Activated T-cell treated with anti-CD3 and anti-CD28 coated beads, Interleukin-2, amount 50 U/mL, for 48 hours (primary cell): ENCODE data around the gene LRP1.
A peak's percentile ranks its signal among the peaks of the same experiment; 100 is the strongest.
"Not testable (repeated sequence)": the region's sequence is repeated elsewhere in the genome, so short reads cannot be mapped to it uniquely, and the experiment has no call there.

ENCODE experiments used
- DNase-seq, 2 experiments: peaks; one replicate each; pipeline ENCODE4 v3.0.0-alpha.2; 2020

LRP1 gene

DNA sequence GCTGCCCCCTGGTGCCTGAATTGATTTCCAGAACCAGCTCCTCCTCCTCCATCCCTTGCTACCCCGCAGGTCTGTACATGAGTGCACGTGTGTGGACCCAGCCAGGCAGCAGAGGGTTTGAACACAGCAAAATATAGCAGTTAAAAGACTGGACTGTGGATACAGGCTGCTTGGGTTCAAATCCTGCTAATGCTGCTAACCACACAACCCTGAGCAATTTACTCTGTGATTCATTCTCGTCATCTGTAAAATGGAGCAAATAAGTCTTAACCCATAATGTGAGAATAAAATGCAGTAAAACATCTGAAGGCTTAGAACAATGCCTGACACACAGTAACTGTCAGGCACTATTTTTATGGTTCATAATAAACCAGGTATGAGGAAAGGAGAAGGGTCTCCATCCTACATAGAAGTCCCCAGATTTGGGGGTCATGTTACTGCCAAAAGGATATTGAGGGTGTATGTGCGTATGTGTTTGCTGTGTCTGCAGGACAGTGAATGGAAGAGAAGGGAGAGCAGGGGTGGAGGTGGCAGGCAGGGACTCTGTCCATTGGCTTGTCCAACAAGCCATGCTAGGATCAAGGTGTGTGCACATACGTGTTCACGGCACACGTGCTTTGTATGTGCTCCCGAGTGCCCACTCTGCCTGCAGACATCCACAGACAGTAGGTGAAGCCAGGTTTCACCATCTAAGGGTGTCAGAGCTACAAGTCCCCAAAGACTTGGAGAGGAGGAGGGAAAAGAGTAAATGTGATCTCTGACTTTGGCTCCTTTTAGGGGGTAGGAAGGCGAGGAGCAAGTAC lies 15.6 kb upstream of the LRP1 start:
- DNase-seq, result no peak

DNA sequence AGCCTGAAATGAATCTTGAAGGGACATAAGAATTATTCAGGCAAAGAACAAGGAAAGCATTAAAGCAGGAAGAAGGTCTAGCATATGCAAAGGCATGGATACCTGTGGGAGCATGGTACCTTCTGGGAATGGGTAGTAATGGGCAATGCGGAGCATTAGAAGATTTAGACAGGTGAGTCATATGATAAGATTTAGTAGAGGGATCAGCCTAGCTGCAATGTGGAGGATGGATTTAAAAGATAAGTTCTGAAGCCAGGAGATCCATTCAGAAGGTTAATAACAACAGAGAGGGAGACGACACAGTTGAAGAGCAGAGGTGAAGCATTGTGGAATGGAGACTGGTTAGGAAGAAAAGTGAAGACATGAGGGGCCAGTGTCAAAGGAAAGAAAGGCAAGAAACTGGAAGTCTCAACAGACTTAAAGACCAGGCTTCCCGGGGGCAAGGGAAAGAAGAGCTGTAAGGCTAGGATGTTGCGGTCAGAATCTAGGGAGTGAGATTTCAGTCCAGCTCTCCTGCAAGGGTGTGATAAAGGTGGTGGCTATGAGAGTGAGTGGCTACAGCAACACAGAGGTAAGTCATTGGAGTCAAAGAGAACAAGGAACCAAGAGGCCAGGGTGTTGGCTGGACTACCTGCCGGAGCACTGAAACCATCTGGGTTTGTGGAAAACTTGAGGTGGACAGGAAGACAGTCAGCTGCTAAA lies 11.6 kb upstream of the LRP1 start:
- DNase-seq, result no peak

DNA sequence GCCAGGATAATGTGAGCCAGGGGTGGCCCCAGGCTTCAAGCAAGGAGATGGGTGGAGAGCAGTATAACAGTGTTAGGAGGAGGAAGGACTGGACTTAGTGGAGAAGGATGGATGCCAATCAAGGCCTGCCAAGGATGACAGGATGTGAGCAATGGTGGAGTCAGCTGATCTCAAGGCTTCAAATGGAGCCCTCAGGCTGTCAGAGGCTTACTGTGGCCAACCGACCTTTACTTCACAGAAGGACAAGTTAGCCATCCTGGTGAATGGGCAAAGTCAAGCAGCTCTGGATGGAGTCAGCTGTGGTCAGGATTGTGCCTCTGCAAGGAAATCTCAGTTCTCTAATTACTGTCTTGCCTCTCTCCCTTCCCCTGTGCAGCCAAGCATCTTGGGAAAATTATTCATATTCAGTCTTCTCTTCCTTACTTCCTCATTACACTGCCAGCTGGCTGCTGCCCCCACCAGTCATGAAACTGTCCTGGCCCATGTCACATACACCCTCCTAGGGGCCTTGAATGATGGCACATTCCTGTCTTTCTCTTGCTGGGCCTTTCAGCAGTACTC lies 9.5 kb upstream of the LRP1 start:
- no peak for DNase-seq

DNA sequence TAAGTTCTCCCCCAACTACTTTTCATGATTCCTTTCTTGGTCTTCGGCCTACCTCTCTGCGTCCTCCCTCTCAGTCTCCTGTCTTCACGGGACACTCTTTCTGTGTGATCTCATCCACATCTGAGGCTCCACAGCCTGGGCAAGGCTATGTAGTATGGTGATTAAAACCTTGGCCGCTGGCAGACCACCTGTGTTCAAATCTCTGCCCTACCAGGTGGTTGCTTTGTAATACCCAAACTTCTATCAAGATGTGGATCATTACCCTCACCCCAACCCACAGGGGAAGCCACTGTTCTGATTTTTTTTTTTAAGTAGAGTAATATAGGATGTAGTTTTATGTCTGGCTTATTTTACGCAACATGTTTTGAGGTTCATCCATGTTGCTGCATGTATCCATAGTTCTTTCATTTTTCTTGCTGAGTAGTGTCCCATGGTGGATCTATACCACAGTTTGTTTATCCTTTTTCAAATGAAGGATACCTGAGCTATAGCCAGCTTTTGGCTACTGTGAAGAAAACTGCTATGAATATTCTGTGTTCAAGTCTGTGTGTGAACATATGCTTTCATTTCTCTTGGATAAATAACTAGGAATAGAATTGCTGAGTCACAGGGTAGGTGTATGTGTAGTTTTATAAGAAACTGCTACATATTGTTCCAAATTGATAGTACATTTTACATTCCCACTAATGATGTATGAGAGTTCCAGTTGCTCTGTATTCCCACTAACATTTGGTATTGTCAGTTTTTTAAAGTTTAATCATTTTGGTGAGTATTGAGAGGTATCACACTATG lies 8.8 kb upstream of the LRP1 start:
- no peak for DNase-seq

DNA sequence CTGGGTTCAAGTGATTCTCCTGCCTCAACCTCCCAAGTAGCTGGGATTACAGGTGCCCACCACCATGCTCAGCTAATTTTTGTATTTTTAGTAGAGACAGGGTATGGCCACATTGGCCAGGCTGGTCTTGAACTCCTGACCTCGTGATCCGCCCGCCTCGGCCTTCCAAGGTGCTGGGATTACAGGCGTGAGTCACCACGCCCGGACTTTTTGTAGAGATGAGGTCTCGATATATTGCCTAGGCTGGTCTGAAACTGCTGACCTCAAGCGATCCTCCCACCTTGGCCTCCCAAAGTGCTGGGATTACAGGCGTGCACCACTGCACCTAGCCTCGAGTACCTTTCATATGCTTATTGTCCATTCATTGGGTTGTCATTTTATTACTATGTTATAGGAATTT lies 7.6 kb upstream of the LRP1 start:
- not testable (repeated sequence) for DNase-seq

DNA sequence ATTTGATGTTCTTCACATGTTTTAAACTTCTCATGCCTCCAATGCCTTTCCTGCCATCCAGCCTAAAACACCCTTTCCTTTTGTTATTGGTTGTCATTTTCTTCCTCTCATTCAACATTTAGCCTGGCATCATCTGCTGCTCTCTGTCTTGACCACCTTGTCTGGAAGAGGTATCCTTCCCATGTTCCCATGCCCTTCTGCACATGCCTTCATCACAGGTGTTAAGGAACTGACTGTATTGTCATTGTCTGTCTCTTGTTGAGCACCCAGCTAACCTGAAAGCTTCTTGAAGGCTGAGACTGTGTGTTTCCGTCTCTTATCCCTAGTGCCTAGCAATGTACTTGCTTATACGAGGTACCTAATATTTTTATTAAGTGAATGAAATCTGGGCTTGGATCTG lies 4.5 kb upstream of the LRP1 start:
- no peak for DNase-seq

DNA sequence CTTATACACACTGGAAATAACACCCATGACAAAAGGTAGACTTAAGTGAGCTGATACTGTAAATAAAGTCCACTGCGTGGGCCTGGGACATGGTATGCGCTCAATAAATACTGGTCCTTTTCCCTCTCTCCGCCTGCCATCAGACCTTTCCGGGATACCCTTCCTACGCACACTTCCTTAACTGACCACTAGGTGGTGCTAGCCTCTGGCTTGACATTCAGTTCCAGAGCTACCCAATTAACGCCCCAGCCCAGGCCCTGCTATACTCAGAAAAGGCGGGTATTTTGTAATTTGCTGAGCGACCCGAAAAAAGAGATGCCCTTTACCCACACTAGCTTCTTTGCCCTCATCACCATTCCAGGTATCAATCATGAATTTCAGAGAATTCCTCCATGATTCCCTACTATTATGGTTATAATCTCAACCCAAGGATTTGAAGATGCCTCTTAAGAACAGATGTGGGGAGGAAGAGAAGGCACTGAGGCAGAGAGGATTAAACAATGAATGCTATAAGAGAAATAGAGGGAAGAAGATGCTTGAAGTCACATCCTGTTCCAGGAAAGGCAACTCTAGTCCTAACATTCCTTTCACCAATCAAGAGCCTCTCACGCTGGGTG lies 3.9 kb upstream of the LRP1 start:
- peak; percentile 80 to 82 for DNase-seq

DNA sequence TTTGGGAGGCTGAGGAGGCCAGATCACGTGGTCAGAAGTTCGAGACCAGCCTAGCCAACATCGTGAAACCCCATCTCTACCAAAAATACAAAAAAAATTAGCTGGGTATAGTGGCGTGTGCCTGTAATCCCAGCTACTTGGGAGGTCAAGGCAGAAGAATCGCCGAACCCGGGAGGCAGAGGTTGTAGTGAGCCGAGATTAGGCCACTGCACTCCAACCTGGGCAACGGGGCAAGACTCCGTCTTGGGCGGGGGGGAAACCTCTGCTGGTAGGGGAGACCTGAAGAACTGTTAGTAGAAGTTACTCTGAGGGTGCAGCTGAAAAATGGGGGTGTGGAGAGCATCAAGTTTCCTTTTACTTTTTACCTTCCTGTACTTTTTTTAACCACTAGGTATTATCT lies 2.2 kb upstream of the LRP1 start:
- no peak for DNase-seq

DNA sequence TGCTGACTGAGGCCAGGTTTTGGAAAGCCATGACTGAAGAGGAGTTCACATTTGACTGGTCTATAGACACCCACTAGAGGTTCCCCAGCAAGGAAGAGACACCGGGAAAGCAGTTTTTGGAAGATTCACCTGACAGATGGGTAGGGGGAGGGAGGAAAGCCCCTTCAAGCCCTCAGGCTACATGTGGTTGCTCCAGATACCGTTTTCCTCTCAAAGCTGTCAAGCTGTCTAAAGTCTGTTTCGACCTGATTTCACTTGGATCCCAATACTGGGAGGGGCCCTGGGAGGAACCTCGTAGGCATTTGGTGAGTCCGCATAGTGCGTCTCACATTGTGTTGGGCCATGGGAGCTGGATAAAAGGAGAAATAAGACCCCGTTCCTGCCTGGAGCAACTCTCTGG lies 1.7 kb upstream of the LRP1 start:
- no peak for DNase-seq

DNA sequence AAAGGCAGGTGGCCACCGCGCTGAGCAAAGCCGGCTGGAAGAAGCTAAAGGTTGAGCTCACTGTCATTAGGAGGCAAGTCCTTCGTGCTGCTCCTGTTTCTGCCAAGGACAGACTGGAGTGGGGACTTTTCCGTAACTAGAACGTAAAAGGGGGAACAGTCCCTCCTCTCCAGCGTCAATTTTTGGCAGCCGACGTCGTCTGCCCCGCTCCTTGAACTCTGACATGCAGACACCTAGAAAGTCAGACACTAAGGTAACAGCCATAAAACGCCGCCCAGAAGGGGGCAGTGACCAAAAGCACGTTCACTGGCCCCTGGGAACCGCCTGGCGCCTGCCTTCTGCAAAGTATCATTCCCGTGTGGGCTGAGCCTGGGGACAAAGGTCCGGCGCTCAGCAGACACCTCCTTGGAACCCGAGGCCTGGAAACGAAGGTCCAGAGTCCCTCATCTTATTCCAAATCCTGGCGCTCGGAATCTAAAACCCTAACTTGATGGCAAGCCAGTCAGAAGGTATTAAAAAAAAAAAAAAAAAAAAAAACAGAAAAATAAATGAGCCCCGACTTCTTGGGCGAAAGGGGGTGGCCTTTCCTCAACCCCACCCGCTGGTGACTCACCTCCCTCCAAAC lies 1.1 kb upstream of the LRP1 start:
- peak; percentile 61 to 65 for DNase-seq

DNA sequence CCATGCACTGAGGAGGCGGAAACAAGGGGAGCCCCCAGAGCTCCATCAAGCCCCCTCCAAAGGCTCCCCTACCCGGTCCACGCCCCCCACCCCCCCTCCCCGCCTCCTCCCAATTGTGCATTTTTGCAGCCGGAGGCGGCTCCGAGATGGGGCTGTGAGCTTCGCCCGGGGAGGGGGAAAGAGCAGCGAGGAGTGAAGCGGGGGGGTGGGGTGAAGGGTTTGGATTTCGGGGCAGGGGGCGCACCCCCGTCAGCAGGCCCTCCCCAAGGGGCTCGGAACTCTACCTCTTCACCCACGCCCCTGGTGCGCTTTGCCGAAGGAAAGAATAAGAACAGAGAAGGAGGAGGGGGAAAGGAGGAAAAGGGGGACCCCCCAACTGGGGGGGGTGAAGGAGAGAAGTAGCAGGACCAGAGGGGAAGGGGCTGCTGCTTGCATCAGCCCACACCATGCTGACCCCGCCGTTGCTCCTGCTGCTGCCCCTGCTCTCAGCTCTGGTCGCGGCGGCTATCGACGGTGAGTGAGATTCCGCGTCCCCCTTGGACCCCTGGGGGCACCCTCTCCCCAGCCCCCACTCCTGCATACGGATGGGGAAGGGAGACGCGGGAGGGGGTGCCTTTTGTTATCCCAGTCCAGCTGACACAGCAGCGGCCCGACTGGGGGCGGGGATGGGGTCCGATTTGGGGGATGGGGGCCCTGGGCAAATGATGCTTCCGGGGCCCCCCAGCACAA lies 400 bp downstream of the LRP1 start:
- no peak for DNase-seq

DNA sequence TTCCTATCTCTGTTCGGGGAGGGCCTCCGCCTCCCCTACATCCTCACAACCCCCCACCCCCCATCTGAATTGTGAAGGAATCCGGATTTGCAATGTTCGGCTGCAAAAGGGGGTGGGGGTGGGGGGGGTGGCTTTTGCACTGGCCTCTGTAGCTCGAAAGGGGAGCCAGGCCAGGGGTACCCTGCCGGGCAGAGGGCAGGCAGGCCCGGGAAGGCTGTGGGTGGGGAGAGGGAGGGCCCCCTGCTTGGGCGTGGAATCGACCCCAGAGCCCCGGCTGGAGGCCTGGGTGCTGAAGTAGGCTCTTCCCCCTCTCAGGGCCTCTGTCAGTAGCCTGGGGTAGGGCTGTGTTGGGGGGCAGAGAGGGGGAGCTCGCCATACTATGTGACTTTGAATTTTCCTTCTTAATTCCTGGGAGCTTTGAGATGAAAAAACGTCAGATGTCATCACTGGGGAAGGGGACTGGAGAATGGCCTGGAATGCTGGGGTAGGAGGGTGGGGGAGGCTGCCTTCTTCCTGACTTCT lies 1.1 kb downstream of the LRP1 start:
- DNase-seq, result no peak

DNA sequence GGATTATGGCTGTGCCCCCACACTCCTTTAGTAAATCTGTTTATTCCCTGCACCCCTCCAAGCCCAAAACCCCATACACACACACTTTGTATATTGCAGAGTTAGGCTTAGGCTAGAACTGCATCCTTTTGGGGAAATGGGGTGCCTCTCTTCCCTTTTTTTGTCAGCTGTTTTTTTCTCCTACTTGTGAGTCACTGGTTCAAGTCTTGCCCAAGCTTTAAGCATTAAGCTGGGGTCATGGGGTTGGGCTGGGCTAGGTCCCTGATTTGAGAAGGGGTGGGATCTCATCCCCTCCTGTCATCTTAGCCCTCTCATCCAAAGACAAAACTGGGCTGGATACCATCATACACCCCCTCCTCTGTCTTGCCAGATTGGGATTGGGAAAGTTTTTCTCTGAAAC lies 1.6 kb downstream of the LRP1 start:
- DNase-seq, result no peak

DNA sequence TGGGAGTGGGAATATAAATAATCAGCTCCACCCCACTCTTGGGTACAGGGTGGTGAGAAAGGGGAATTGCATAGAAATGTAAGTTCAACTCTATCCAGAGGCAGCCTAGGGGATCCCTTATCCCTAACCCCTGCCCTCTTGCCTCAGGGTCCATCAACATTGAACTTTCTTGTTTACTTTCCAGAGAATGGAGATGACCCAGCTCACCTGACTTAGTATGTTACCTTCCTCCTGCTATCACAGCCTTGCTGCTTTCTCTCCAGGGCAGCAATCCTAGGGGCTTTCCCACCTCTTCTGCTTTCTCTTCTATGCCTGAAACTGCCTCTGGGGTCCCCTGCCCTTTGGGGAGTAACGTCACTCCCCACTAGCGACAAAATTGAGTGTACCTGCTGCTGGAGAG lies 2.7 kb downstream of the LRP1 start:
- DNase-seq, result no peak

DNA sequence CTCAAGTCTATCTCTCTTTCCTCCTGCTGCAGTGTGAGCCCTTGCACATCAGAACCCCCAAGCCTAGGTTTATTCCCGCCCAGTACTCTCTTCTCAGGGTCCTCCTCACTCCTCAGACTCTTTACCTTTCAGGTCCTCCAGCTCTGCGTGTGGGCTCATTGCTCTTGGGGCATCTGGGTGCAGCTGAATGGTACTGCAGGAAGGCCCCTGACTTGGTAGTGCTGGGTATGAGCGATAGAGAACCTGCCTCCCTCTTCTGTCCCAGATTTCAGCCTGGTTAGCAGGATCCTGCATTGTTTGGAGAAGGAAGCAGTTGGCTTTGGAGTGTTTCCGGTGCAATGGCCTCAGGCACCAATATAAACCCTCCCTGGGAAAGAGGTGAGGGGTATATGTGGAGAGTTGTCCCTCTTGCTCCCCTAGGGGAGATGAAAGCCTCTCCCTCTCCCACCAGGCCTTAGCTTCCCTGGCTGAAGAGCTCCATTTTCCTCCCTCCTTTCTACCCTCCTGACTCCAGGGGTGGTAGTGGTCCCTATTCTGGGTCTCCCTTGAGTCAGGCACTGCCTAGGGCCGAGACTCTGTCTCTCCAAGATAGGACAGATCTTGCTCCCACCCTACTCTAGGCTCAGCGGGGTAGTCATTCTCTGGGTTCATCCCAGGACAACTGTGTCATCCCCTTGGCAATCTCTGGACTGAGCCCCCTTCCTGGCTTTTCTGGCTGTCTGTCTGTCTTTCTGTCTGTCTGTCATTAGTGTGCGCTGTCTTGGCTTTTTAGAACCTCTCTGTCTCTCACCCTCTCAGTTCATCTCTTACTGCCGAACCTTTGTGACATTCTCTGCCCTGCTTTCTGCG lies 3.8 kb downstream of the LRP1 start:
- no peak for DNase-seq

DNA sequence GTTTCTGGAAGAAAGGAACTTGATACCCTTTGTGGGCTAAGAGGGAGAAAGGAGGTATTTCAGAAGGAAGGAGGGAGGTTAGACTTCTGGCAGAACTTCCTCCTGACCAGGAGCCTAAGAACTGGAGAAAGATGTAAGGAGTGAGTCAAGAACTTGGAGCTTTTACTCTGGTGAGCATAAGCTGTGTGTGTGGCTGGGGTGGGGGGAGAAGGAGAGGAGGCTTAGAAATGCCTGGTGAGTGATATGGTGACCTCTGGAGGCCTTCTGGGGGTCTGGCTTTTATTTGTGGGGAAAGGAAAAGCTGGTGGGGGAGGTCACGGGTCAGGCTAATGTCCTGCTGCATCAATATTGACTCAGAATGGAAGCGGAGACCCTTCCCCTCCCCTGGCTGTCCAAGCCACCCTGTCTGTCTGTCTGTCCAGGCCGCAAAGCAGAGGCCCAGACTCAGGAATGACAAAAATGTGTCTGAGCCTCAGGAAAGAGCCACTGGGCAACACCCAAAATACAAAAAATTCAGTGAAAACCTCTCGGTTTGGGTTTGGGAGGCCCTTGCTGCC lies 4.8 kb downstream of the LRP1 start:
- no peak for DNase-seq

DNA sequence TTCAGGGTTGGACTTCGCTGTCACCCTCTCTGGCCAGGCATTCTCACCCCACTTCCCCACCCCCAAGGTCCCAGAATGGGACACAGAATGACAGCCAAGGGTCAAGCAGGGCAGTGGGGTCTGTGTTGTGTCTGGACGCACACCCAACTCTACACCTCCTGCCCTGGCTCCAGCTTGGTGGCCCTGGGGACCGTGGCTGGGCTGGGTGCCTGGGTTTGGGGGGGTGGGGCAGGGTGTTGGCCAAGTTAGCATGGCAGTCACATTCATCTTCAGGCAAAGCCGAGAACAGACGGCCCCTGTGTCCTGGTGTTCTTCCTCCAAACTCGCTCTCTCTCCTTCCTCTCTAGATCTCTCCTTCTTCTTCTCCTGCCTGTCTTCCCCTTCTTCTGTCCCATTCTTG lies 5.6 kb downstream of the LRP1 start:
- DNase-seq, result no peak

DNA sequence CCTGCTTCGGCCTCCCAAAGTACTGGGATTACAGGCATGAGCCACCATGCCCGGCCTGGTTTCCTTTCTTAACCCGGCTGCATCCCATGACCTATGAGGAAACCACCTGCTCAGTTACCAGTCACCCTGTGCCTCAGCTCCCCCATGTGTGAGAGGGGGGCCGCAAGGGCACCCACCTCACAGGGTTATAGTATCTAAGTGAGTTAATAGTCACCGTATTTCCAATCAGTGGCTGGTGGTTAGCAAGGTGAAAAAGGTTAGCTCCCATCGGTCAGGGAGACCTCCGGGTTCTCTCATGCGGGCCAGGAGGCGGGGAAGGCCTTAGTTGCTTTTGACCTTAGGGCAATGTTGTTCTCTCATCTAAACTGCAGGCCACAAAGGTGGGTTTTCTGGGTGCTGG lies 6.7 kb downstream of the LRP1 start:
- no peak for DNase-seq

DNA sequence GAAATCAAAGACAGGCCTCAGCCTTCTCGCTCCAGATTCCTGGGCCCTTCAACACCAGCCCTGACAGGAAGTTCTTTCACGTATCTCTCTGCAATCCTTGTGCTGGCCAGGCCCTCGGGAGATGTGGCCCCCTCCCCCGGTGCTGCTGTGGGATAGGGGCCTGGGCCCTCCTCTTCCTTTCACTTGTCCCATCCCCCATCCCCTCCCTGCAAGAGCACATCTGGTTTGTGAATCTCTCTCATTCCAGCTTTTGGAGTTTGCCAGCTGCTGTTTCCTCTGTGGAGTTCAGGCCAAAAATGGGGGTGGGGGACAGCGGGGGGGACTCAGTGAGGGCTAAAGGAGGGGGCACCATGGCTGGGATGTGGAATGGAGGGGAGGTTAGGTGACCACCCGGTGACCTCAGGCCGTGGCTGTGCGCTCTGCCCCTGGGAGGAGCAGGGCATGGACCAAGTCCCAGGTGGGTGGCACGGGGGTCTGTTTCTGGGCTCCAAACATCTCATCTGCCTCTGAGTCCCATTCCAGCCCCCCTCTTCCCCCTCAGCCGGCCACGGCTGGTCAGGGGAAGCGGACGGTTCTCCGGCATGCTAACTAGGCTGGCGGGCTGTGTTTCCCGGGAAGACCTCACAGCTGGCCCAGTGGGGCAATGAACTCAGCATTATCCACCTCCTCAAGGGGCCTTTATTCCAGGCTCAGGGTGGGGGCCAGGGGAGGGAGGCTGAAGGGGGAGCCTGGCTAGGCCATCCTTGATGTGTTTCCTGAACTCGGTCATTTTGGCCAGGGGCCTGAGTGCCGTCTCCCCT lies 7.4 kb downstream of the LRP1 start:
- DNase-seq, result no peak
